ENCODE results near the gene SUSD6. TPM values are rescaled to one million over a fixed set of nuclear protein-coding genes. Genes with fewer than 3 reads are reported as not detected.
"Not testable (repeated sequence)": the region's sequence is repeated elsewhere in the genome, so short reads cannot be mapped to it uniquely, and the experiment has no call there.

SUSD6 gene
- total RNA-seq, 4 donors from 2014 or later, result 8.8 to 35.1 (median 17.6) TPM

DNA sequence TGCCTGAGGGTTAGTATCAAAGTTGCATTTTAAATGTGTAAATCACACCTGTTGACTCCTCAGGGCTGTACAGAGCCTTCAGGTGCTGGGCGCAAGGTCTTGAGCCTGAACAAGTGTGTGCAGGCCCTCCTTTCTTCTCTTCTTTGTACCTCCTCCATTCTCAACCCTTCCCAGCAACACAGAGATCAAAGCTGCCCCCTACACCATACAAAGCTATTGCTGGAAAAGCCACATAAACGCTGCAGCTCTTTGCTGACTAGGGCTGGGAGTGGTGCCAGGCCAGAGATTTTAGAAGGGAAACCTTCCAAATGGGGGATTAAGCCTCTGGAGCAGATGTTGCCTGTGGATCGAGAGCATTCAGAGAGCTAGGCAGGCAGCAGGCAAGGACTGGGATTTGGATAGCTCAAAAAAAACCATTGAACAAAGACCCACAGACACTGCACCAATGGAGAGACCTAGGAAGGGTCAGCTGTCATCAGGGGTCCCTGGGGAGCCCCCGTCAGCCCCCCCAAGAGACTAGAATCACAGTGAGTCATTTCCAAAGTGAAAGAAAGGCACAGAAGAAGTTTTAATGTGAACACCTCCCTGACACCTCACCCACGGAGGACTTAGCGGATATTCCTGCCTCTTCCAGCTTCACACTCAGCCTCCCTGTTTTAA, 18.2 kb upstream of the SUSD6 start:
- peak; percentile 50 to 69 for DNase-seq
- Histone ChIP-seq H3K27me3 (no peaks in the 10 kb centered on the region), H3K27ac (peak overlapping the region; percentile 17 to 54), H3K4me3 (peak overlapping the region; percentile 5 to 19), H3K4me1 (no peaks in the 10 kb centered on the region), H3K36me3 (no peaks in the 10 kb centered on the region), H3K9me3 (no peaks in the 10 kb centered on the region)
- TF ChIP-seq, protein P1, sequence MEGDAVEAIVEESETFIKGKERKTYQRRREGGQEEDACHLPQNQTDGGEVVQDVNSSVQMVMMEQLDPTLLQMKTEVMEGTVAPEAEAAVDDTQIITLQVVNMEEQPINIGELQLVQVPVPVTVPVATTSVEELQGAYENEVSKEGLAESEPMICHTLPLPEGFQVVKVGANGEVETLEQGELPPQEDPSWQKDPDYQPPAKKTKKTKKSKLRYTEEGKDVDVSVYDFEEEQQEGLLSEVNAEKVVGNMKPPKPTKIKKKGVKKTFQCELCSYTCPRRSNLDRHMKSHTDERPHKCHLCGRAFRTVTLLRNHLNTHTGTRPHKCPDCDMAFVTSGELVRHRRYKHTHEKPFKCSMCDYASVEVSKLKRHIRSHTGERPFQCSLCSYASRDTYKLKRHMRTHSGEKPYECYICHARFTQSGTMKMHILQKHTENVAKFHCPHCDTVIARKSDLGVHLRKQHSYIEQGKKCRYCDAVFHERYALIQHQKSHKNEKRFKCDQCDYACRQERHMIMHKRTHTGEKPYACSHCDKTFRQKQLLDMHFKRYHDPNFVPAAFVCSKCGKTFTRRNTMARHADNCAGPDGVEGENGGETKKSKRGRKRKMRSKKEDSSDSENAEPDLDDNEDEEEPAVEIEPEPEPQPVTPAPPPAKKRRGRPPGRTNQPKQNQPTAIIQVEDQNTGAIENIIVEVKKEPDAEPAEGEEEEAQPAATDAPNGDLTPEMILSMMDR (IDR thresholded peaks at IDR 0.05), result no peak
- no peak for TF ChIP-seq POLR2A (IDR thresholded peaks at IDR 0.05)
- intact Hi-C loops (cut with DNase I; ENCODE audit: low total_unique reads), result no loop called here

DNA sequence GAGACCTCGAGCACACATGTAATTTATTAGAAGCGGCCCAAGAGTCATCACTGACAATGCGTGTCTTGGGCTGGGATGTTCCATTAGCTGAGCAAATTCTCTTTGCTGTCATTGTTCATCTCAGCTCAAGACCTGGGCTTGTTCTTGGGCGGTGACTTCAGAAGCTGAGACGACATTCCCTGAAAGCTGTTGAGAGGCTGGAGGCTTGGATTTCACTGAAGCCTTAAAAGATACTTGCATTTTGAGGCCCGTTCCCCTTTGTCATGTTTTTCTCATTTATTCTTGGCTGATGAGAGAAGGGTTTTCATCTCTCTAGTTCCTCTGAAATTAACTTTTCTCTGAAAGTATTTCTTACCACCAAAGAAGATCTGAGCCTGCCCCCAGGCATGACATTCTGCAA, 16.6 kb upstream of the SUSD6 start:
- TF ChIP-seq, protein P1 (IDR thresholded peaks at IDR 0.05), result no peak
- TF ChIP-seq POLR2A (IDR thresholded peaks at IDR 0.05), result no peak
- Histone ChIP-seq H3K9me3 (no peaks in the 10 kb centered on the region), H3K36me3 (no peaks in the 10 kb centered on the region), H3K4me3 (no peak overlapping the region), H3K27ac (no peak overlapping the region), H3K27me3 (no peaks in the 10 kb centered on the region), H3K4me1 (no peaks in the 10 kb centered on the region)
- intact Hi-C loops (cut with DNase I; ENCODE audit: low total_unique reads), result no loop called here
- no peak for DNase-seq

DNA sequence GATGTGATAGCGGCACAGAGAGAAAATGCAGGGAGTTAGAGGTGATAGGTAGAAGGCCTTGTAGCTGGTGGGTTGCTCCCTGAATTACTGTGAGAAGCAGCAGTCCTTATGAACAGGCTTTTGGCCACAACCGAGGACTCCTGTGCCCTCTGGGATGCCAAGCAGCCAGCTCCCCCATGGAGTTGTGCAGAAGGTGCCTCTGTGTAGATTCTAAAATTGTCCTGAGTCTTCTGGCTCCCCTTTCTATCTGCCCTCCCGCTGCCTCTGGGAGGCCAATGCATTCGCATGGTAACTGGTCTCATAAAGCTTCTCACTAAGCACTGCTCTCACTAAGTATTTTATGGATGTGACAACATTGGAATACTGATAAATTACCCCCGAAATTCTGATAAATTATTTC, 16.1 kb upstream of the SUSD6 start:
- Histone ChIP-seq H3K9me3 (no peaks in the 10 kb centered on the region), H3K27ac (no peak overlapping the region), H3K4me3 (no peak overlapping the region), H3K36me3 (no peaks in the 10 kb centered on the region), H3K4me1 (no peaks in the 10 kb centered on the region), H3K27me3 (no peaks in the 10 kb centered on the region)
- intact Hi-C loops (cut with DNase I; ENCODE audit: low total_unique reads), result no loop called here
- TF ChIP-seq, protein P1 (IDR thresholded peaks at IDR 0.05), result no peak
- no peak for TF ChIP-seq POLR2A (IDR thresholded peaks at IDR 0.05)
- DNase-seq, result no peak

DNA sequence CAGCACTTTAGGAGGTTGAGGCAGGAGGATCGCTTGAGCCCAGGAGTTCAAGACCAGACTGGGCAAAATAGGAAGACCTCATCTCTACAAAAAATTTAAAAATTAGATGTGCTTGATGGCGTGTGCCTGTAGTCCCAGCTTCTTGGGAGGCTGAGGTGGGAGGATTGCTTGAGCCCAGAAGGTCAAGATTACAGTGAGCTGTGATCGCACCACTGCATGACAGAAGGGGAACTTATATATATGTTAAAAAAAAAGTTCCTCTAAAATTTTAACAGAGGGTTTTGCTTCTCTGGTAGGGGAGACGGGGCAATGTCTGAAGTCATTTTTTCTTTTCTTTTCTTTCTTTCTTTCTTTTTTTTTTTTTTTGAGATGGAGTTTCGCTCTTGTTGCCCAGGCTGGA, 12.0 kb upstream of the SUSD6 start:
- DNase-seq; H3K9me3 ChIP-seq; H3K36me3 ChIP-seq; H3K4me3 ChIP-seq; H3K4me1 ChIP-seq; intact Hi-C loops (cut with DNase I; ENCODE audit: low total_unique reads); H3K27ac ChIP-seq; H3K27me3 ChIP-seq: not testable (repeated sequence)

DNA sequence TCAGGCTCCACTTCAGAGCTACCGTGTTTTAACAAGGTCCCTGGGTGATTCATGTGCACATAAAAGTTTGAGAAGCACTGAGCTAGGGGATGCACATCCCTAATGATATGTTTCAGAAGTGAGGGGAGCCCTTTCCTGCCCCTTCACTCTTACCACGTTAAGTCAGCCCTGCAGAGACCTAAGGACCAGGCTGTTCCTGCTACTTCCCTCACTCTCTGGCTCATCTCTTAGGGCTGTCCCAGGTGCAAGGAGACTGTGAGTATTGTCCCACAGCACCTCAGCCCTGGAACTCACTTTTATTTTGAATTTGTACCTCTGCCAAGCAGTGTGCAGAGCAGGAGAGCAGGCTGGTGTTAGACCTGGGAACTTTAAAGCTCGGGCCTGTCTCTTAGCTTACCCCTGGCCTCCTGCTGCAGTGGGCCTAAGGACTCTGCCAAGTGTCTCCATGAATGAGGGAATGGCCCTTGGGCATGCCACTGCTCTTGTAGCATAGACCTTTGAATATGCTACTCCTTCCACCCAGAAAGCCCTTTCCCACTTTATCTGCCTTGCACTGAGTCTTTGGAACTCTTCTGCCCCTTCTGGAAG, 11.0 kb upstream of the SUSD6 start:
- DNase-seq, result no peak
- Histone ChIP-seq H3K27ac (no peak overlapping the region), H3K27me3 (no peaks in the 10 kb centered on the region), H3K9me3 (no peaks in the 10 kb centered on the region), H3K4me3 (no peak overlapping the region), H3K36me3 (no peaks in the 10 kb centered on the region), H3K4me1 (no peaks in the 10 kb centered on the region)
- intact Hi-C loops (cut with DNase I; ENCODE audit: low total_unique reads), result loop anchor here (5.0 kb wide), 1 partner anchor 127 kb away; no protein-coding TSS in a partner anchor
- TF ChIP-seq, protein P1 (IDR thresholded peaks at IDR 0.05), result no peak
- no peak for TF ChIP-seq POLR2A (IDR thresholded peaks at IDR 0.05)
